Stomach smooth muscle (tissue), 2 donors: ENCODE measurements around the gene CAMK2D.
A peak's percentile ranks its signal among the peaks of the same experiment; 100 is the strongest.

Experiments
- H3K27ac ChIP-seq: one replicate; pipeline ENCODE4 v1.7.0; 2013; ENCODE audit warnings: mild to moderate bottlenecking, low read length, inconsistent platforms
- H3K27me3 ChIP-seq, 2 donors: one replicate each; pipeline ENCODE4 v1.7.0; 2013; ENCODE audit warnings: low read length in 2 of 2; ENCODE audit not compliant: insufficient read depth in 2 of 2, control insufficient read depth in 1 of 2
- H3K36me3 ChIP-seq, 2 donors: one replicate each; pipeline ENCODE4 v1.7.0; 2013; ENCODE audit warnings: low read length in 2 of 2; ENCODE audit not compliant: control insufficient read depth in 2 of 2, insufficient read depth in 2 of 2
- H3K4me1 ChIP-seq: one replicate; pipeline ENCODE4 v1.7.0; 2013; ENCODE audit warnings: low read length; ENCODE audit not compliant: control insufficient read depth, insufficient read depth
- H3K4me3 ChIP-seq, 2 donors: one replicate each; pipeline ENCODE4 v1.7.0; 2013; ENCODE audit warnings: low read length in 2 of 2
- H3K9ac ChIP-seq, 2 donors: one replicate each; pipeline ENCODE4 v1.7.0; 2013; ENCODE audit warnings: low read length in 2 of 2, mild to moderate bottlenecking in 1 of 2
- H3K9me3 ChIP-seq, 2 donors: one replicate each; pipeline ENCODE4 v1.7.0; 2013; ENCODE audit warnings: low read length in 2 of 2; ENCODE audit not compliant: control insufficient read depth in 2 of 2
- donor health status: healthy.
- donor health status: Pancreatic carcinoma.

CAMK2D gene

DNA sequence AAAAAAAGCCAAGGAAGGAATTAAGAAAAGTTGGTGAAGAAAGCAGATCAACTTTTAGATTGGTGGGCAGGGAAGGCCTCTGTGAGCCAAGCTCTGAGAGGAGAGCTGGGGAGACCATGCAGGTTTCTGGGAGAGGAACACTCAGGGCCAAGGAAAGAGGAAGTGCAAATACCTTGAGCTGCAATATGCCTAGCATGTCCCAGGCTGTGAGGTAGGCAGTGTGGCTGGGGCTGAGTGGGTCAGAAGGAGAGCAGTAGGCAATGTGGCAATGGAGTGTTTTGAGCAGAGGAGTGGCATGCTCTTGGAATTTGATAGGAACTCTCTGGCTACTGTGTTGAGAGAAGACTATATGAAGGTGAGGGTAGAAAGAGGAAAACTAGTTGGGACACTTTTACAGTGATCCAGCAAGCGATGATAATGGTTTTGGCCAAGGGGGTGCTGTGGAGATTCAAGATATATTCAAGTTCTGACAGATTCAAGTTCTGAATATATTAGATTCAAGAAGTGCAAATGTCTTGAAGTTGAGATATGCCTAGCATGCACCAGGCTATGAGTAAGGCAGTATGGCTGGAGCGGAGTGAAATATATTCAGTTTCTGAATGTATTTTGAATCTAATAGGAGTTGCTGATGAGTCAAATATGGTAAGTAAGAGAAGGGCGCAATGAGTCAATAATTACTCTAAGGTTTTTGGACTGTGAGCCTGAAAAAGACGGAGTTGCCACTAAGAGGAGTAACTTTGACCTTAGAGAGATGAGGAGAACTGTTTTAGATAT, 172.5 kb downstream of the CAMK2D start:
- no peaks in the 10 kb centered on the region for H3K36me3 ChIP-seq
- H3K4me1 ChIP-seq, result peaks cover 8% of the 10 kb centered on the region
- H3K27ac ChIP-seq, result no peak overlapping the region
- no peak overlapping the region for H3K9ac ChIP-seq
- H3K9me3 ChIP-seq, result no peaks in the 10 kb centered on the region
- H3K27me3 ChIP-seq, result no peaks in the 10 kb centered on the region
- no peak overlapping the region for H3K4me3 ChIP-seq

GRCh38 chr4:113587640-113588275, 173.8 kb downstream of the CAMK2D start:
- Histone ChIP-seq H3K9ac (no peak overlapping the region), H3K9me3 (no peaks in the 10 kb centered on the region), H3K4me1 (peaks cover 8% of the 10 kb centered on the region), H3K36me3 (no peaks in the 10 kb centered on the region), H3K4me3 (no peak overlapping the region), H3K27ac (no peak overlapping the region), H3K27me3 (no peaks in the 10 kb centered on the region)

DNA sequence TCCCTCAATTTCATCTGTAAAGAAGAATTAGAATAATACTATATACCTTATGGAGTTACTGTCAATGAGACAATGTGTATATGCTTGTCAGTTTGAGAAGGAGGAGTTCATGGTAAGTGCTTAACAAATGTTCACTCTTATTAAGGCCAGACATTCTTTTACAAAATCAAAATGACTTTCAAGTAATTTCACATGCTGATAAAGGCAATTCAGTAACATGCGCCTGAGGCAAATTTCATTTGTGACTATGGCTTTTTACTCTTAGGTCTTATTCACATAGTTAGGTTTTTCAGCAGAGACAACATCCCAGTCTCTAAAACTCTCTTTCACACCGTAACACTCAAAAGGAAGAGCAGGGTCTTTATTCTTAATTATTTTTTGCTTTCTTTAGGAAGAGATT, 174.4 kb downstream of the CAMK2D start:
- no peaks in the 10 kb centered on the region for H3K36me3 ChIP-seq
- H3K9ac ChIP-seq, result no peak overlapping the region
- H3K4me3 ChIP-seq, result no peak overlapping the region
- no peak overlapping the region for H3K27ac ChIP-seq
- no peaks in the 10 kb centered on the region for H3K27me3 ChIP-seq
- no peaks in the 10 kb centered on the region for H3K9me3 ChIP-seq
- H3K4me1 ChIP-seq, result peaks cover 8% of the 10 kb centered on the region

- H3K4me3 ChIP-seq, result no peak overlapping the region
- H3K27ac ChIP-seq, result no peak overlapping the region
- H3K27me3 ChIP-seq, result no peaks in the 10 kb centered on the region
- H3K4me1 ChIP-seq, result peaks cover 4% of the 10 kb centered on the region
- H3K9me3 ChIP-seq, result no peaks in the 10 kb centered on the region
- H3K9ac ChIP-seq, result no peak overlapping the region
- no peaks in the 10 kb centered on the region for H3K36me3 ChIP-seq
These were observed 175.5 kb downstream of the CAMK2D start for GRCh38 chr4:113586072-113586471.

GRCh38 chr4:113584407-113585150, 177.0 kb downstream of the CAMK2D start:
- no peaks in the 10 kb centered on the region for H3K9me3 ChIP-seq
- no peak overlapping the region for H3K9ac ChIP-seq
- no peak overlapping the region for H3K4me3 ChIP-seq
- H3K27ac ChIP-seq, result no peak overlapping the region
- peaks cover 4% of the 10 kb centered on the region for H3K4me1 ChIP-seq
- H3K27me3 ChIP-seq, result no peaks in the 10 kb centered on the region
- no peaks in the 10 kb centered on the region for H3K36me3 ChIP-seq

GRCh38 chr4:113582737-113583136, 178.8 kb downstream of the CAMK2D start:
- Histone ChIP-seq H3K36me3 (no peaks in the 10 kb centered on the region), H3K27ac (no peak overlapping the region), H3K9ac (no peak overlapping the region), H3K9me3 (no peaks in the 10 kb centered on the region), H3K27me3 (no peaks in the 10 kb centered on the region), H3K4me1 (peaks cover 4% of the 10 kb centered on the region), H3K4me3 (no peak overlapping the region)

DNA sequence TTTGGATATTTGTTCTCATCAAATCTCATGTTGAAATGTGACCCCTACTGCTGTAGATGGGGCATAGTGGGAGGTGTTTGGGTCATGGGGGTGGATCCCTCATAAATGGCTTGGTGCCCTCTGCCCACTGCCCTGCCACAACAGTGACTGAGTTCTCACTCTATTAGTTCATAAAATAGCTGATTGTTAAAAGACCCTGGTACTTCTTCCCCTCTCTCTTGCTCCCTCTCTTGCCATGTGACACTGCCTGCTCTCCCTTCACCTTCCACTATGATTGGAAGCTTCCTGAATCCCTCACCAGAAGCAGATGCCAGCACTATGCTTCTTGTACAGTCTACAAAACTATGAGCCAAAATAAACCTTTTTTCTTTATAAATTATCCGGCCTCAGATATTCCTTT, 182.2 kb downstream of the CAMK2D start:
- H3K36me3 ChIP-seq, result no peaks in the 10 kb centered on the region
- no peaks in the 10 kb centered on the region for H3K9me3 ChIP-seq
- H3K27ac ChIP-seq, result no peak overlapping the region
- no peaks in the 10 kb centered on the region for H3K4me1 ChIP-seq
- H3K9ac ChIP-seq, result no peak overlapping the region
- H3K27me3 ChIP-seq, result no peaks in the 10 kb centered on the region
- no peak overlapping the region for H3K4me3 ChIP-seq

DNA sequence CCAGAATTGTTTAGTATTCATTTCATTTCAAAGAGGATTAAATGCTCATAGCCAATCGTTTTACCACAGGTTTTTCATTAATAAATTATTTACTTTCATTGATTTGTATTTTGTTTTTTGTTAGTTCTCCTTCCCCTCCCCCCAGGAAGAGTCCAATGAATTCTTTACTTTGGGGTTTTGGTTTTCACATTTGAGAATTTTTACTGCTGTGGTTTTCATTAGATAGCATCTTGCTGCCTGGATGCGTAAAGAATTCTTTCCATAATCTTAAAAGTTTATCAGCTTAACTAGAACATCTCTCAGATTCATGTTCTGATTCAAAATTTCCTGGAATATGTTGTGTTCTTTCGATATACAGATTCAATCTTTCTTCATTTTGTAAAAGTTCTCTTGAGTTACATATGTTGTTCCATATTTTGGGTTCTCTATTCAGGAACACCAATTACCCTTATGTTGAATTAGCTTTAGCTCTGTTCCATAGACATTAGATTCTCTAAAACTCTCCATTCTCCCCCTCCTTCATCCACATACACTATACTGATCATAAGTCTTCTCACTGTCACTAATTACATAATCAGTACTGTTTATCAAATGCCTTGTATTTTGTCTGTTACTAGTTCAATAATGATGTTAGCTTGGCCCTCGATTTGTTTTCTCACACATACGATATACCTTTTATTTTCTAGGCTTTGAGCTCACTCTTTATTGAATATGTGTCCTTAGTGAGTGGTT, 184.4 kb downstream of the CAMK2D start:
- H3K4me3 ChIP-seq, result no peak overlapping the region

GRCh38 chr4:113575401-113575800, 186.1 kb downstream of the CAMK2D start:
- Histone ChIP-seq H3K27ac (no peak overlapping the region), H3K27me3 (no peaks in the 10 kb centered on the region), H3K36me3 (no peaks in the 10 kb centered on the region), H3K4me3 (no peak overlapping the region), H3K9me3 (no peaks in the 10 kb centered on the region), H3K4me1 (no peaks in the 10 kb centered on the region), H3K9ac (no peak overlapping the region)

More for the DNA sequence above, 184.4 kb downstream of the CAMK2D start:
- no peaks in the 10 kb centered on the region for H3K4me1 ChIP-seq
- no peak overlapping the region for H3K27ac ChIP-seq
- H3K36me3 ChIP-seq, result no peaks in the 10 kb centered on the region
- H3K9me3 ChIP-seq, result no peaks in the 10 kb centered on the region
- H3K9ac ChIP-seq, result no peak overlapping the region
- no peaks in the 10 kb centered on the region for H3K27me3 ChIP-seq

- no peaks in the 10 kb centered on the region for H3K36me3 ChIP-seq
- H3K27me3 ChIP-seq, result no peaks in the 10 kb centered on the region
- H3K27ac ChIP-seq, result peak overlapping the region; percentile 6
- H3K9ac ChIP-seq, result no peak overlapping the region
- no peaks in the 10 kb centered on the region for H3K4me1 ChIP-seq
- H3K9me3 ChIP-seq, result no peaks in the 10 kb centered on the region
- H3K4me3 ChIP-seq, result no peak overlapping the region
These were observed 186.9 kb downstream of the CAMK2D start for GRCh38 chr4:113574636-113575103.
